Effector CD8-positive, alpha-beta T cell (primary cell): ENCODE results near the gene FOLH1.
"Not testable (repeated sequence)": the region's sequence is repeated elsewhere in the genome, so short reads cannot be mapped to it uniquely, and the experiment has no call there.

Experiments
- DNase-seq: peaks from one replicate; lab custom pipeline; 2025; lab: John Stamatoyannopoulos, UW
- total RNA-seq, 4 experiments: gene quantifications; one replicate each; lab custom pipeline; 2026; lab: John Stamatoyannopoulos, UW

Gene FOLH1
- 0 to 0.18 (median 0) reads per million in 4 experiments for total RNA-seq

DNA sequence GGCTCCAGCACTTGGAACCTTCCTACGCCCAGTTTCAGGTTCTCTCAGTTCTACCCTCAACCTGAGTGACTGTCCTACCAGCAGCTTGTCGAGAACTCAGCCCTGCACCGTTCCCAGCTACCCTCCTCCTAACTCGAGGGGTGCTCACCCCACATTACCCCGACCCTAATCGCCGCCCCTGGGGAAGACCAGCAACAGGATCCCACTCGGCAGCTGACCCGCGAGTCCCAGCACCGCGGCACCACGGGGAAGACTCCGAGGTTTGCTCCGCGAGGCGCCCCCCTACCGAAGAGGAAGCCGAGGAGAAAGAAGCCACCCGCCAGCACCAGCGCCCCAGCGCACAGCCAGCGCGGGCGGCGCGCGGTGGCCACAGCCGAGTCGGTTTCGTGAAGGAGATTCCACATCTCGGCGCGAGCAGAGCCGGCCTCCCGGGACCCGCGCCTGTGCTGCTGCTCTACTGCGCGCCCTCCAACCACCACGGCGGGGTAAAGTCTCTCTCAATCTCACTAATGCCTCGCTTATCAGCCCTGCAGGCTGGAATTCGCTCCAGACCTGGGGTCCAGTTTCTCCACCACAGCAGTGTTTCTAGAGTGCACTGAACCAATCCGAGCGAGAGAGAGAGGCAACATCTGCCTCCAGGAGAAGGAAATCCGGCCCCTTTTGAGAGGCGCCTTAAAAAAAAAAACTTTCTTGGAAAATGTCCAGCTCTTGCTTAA, at the start of gene FOLH1:
TSS of gene FOLH1 (minus strand) at position 597 of the 716 bp plus-strand sequence. CDS start at position 404, 193 bp downstream.
- DNase-seq: no peak

DNA sequence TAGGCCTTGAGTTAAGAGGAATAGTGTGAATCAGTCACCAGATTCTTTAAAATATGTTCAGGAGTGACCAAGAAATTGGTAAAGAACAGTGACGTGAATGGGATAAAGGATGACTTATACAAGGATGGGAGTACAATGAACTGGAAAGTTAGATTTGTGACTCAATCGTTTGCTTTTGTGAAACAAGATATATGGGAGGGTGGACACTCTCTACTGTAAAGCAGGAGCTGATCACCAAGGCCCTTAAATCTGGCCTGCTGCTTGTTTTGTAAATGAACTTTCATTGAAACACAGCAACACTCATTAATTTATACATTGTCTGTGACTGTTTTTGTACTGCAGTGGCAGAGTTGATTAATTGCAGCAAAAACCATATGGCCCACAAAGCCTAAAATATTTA, 46.7 kb upstream of the FOLH1 start:
- DNase-seq: not testable (repeated sequence)

DNA sequence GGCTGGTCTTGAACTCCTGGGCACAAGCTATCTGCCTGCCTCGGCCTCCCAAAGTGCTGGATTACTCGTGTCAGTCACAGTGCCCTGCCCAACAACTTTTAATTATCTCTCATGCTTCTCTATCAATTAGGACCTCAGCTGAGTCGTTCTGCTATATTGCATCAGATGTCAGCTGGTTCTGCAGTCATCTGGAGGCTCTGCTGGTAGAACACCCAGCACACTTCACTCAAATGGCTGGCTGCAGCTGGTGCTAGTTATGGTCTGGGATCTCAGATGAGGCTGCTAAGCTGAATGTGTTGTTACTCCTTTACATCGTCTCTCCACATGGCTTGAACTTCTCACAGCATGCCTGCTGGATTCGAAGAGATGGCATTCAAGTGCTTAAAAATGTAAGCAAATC, 42.8 kb upstream of the FOLH1 start:
- DNase-seq: not testable (repeated sequence)

DNA sequence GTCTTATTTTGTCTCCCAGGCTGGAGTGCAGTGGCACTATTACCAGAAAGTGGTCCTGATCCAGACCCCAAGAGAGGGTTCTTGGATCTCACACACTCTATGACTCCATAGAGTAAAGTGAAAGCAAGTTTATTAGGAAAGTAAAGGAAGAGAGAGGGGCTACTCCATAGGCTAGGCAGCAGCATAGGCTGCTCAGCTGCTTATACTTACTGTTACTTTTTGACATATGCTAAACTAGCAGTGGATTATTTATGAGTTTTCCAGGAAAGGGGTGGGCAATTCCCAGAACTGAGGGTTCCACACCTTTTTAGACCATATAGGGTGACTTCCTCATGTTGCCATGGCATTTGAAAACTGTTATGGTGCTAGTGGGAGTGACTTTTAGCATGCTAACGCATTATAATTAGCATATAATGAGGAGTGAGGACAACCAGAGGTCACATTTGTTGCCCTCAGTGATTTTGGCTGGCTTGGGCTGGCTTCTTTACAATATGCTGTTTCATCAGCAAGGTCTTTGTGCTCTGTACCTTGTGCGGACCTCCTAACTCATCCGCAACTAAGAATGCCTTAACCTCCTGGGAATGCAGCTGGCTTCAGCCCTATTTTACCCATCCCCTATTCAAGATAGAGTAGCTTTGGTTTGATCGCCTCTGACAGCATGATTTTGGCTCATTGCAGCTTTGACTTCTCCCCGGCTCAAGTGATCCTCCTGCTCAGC, 42.2 kb upstream of the FOLH1 start:
- not testable (repeated sequence) for DNase-seq

DNA sequence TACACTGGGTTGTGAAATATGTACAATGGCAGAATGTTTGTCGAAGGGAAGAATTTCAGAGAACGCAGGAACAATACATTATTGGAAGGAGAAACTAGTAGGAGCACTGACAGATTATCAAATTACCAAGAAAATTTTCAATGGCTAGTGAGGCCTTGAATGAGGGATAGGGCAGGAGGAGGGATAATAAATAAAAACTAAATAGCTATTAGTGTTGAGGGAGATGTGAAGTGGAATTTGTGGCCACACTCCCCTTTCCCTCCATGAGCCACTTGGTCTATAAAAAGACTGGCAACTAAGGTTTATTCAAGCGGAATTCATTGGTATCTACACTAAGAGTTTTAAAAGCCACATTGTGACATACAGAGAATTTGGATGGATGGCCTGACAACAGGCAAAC, 41.0 kb upstream of the FOLH1 start:
- DNase-seq: not testable (repeated sequence)

DNA sequence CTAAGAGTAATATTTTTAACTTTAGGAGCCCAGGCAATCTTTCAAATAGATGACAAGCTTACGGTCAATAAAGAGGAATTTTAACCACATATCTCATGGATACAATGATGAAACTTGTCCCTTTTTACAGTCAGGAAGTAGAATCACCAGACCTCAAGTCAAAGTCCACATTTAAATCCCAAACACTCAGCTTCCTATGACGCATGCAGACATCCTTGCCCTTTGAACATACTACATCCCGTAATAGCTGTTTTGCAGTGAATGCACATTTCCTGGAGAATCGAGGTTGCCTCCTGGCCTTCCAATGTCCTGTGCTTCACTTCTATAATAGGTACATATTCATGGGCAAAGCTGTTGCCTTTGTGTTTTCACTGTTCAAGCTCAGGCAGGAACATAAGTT, 25.3 kb upstream of the FOLH1 start:
- DNase-seq: not testable (repeated sequence)

DNA sequence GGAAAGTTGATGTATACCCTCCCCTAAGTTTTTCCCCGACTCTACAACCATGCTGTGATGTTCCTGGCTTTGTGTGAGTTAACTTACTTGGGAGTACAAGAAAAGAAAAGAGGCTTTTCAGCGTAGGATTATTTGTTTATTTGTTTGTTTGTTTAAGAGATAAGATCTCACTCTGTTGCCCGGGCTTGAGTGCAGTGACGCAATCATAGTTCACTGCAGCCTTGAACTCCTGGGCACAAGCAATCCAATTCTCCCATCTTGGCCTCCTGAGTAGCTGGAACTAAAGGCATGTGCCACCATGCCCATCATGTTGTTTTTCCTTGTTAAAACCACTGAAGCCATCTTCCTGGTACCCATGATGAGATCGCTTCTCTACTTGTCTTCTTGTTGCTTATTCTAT, 24.6 kb upstream of the FOLH1 start:
- not testable (repeated sequence) for DNase-seq

DNA sequence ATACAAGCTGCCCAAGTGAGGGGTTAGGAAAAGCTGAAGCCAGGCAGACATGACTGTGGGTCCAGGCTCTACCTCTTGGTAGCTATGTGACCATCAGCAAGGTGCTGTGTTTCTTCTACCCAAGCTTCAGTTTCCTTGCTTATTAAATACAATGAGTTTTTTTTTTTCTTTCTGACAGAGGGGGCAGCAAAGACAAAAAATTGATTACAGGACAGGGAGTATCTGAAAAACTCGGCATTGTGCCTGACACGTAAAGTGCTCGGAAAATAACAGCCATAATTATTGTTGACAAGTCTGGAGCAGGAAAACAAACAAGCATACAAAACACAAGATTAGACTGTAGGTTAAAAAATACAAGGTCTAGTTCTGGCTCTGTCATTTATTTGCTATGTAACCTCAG, 23.3 kb upstream of the FOLH1 start:
- not testable (repeated sequence) for DNase-seq

DNA sequence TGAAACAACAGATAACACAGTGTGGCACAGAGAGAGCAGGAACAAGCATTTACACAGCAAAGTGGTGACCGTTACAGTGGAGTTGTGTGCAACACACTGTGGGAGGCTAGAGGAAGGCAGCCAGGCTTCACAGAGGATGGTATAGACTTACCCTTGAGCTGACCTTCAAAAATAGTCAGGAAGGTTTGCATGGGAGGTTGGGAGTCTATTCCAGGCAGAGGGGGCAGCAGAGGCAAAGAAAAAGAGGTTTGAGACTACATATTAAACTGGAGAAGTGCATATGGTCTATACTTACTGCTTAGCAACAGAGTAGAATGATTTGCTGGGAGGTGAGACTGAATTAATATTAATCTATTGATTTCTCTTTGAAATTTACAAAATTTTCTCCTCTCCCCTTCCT, 22.1 kb upstream of the FOLH1 start:
- not testable (repeated sequence) for DNase-seq

DNA sequence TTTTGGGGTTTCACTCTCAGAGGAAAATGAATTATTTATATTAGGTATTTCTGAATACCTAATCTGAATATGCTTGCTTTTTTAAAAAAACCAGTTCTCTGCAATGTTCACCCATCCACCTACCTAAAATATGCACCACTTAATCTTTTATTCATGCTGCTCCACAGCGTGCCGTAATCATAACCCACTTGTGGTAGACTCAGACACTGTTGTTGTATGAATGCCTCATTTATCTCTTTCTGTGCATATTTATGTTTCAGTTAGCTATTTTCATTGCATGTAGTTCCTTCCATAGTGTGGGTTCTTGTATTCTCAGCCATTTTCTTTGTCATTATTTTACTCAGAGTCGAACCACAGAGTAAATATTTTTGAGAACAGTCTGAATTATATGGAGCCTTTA, 21.6 kb upstream of the FOLH1 start:
- not testable (repeated sequence) for DNase-seq

DNA sequence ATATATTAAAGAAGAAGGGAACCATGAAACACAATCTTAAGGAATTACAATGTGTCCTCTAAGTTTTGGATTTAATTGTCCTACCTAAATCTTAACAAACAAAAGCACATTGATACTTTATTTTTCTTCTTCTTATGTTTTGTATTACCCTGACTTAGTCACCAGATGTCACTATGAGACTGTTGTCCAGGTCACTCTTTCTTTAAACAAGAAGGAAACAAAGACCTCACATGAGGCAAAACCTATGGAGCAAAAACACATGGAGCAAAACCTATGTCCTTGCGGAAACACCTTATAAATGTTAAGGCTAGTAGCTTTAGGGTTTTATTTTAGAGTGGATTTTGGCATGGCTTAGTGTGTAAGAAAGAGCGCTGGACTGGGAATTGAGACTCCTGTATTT, 20.7 kb upstream of the FOLH1 start:
- DNase-seq: not testable (repeated sequence)

DNA sequence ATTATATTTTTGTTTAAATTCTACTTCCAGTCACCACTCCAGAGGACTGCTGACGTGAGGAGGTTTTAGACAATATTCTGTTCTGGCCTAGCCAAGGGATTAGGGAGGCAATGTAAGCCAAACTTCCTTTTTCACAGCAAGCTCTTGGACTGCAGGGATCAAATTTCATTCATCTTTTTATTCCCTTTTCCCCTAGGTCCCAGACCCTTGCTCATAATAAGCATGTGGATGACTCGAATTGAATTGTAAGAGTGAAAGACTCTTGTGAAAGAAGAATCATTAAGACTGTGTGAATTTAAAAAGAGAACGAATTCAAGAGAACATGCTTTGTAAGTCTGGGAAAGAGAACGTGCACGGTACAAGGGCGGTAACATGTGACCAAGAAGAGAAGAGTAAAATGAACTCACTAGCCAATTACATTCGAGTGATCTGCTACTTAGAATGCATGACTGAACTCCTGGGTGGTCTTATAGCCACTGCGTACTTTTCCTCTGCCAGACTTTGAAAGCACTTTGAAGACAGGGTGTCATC, 16.9 kb upstream of the FOLH1 start:
- not testable (repeated sequence) for DNase-seq

DNA sequence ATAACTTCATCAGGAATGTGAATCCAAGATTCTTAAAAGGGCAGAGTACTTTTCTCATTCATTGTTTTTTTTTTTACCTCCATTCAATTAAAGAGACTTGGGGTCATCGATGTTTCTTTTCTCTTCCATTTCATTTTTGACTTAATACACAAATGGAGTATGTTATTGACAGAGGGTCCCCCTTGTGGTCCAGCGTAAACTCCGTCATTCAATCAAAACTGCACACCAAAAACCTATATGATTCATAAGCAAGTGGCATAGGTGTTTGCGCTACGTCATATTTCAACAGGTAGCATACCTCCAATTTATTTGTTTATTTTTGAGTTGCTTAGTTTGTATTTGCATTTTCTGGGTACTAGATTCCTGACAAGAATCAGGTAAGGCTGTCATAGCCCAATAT, 12.7 kb upstream of the FOLH1 start:
- DNase-seq: no peak

DNA sequence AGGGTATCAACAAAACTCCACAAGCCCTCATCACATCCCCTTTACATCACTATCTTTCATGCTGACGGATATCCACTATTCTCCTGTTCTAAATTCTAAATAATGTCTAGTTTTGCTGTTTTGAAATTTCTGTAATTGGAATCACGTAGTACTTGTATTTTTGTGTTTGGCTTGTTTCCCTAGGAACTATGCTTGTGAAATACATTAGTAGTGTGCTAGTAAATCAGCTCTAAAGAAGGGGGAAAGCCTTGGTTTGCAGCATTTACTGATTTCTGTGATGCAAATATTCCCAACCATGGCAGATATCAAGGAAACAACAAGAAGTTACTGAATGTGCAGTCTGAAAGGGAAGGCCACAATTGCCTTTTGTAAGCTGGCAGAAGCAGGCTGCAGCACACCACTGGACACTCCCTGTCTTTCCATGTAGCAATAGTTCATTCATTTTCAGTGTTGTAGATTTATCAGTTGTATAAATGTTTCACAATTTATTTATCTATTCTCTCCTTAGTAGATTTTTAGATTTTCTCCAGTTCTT, 4.7 kb upstream of the FOLH1 start:
- no peak for DNase-seq

DNA sequence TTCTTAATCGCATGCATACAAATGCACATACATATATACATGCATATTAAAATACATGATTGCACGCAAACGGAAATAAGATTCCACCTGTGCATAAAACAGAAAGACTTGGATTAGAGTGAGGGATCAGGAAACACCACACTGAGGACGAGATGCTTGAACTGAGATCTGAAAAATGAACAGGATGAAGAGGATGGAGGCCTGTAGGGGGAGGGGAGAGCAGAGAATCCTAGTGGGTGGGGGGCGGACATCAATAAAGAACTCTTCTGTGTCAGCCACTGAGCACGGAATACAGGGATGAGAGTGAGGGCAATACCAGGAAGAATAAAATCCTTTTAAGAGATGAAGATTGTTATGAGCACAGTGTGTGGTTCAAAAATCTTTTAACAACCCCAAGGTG, 1.4 kb downstream of the FOLH1 start:
- DNase-seq: not testable (repeated sequence)

DNA sequence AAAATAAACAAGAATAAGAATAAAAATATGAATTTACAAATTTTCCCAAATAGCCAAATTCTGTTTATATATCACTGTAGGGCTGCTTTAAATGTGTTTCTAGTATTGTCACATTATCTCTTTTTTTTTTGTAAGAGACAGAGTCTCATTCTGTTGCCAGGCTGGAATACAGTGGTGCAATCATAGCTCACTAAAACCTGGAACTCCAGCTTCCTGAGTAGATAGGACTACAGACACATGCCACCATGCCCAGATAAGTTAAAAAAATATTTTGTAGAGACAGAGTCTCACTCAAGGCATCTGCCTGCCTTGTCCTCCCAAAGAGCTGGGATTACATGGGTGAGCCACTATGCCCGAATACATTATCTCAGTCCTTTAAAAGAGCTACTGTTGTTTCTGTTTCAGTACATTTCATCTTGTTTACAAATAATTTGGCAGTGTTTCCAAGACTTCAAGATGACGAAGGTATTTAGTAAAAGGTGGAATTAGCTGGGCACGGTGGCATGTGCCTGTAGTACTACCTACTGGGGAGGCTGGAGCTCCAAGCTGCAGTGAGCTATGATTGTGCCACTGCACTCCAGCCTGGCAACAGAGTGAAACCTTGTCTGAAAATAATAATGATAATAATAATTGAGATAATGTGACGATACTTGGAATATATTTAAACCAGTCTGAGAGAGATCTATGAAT, 6.0 kb downstream of the FOLH1 start:
- DNase-seq: no peak

DNA sequence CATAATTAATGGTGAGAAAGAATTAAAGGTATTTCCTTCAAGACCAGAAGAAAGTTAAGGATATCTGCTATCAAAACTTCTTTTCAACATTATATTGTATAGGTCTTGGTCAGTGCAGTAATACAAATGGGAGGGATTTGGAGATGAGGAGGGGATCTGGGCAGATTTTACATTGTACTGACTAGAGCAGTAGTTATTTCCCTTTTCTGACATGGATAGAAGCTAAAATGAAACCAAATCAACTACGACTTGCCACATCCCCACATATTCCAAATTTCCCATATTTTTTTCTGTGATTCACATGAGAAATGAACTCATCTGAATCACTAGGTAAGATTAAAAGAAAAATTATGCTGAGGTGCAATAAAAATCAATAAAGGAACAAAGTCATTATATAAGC, 11.6 kb downstream of the FOLH1 start:
- DNase-seq: not testable (repeated sequence)

DNA sequence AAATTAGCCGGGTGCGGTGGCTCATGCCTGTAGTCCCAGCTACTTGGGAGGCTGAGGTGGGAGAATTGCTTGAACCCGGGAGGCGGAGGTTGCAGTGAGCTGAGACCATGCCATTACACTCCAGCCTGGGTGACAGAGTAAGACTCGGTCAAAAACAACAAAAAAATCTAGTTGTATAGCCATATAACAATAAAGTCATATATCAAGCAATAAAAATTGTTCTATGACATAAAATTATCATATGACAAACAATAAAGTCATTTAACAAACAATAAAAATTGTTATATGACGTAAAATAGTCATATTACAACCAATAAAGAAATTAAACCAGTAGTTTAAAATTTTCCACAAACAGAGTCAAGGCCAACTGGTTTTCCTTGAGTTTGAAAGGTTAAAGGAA, 12.4 kb downstream of the FOLH1 start:
- DNase-seq: not testable (repeated sequence)

DNA sequence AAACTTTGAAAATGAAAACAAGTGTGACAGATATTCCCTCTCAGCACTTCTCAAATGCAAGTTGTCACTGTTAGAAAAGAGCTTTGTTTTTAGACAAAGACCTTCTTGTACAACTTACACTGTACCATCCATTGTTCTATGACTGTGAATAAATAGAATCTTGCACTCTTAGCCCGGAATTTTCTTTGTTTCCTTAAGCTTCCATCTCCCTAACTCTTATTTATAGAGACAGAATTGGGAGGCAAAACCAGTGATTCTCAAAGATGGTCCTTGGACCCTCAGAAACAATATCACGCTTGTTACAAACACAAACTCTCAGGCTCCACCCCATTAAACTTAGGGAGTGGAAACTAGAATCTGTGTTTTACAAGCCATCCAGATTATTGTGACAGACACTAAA, 18.1 kb downstream of the FOLH1 start:
- not testable (repeated sequence) for DNase-seq

DNA sequence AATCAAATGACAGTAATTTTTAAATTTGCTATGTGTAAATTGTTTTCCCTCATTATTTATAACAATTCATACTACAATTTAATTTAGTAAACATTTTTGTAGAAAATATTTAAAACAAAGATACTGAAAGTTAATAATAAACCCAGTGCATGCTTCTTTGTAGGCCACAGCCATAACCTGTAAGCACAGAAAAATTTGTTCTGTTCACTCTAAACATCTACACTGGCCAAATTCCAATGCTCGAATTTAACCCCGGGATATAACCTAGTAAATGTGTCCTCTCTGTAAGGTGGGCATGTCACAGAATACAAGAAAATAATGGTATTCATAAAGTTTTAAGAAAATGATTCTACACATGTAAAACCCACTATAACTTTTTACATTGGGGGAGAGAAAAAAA, 22.2 kb downstream of the FOLH1 start:
- DNase-seq: not testable (repeated sequence)

DNA sequence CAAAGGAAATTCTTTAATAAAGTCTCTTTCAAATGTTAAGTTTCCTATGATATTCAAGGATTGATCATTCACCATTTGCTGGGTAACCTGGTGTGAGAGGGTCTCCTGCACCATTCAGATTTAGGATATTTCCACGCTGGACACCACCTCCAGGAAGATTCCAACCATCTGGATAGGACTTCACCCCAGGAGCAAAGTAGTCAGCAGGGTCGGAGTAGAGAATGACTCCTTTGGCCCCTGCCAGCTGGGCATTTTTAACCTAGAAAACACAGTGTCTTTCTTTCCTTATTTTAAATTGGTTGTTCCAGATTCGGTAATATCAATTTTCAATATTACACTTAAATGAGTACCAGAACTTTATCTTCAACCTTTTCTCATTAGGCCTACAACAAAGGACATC, 22.8 kb downstream of the FOLH1 start:
- DNase-seq: not testable (repeated sequence)

DNA sequence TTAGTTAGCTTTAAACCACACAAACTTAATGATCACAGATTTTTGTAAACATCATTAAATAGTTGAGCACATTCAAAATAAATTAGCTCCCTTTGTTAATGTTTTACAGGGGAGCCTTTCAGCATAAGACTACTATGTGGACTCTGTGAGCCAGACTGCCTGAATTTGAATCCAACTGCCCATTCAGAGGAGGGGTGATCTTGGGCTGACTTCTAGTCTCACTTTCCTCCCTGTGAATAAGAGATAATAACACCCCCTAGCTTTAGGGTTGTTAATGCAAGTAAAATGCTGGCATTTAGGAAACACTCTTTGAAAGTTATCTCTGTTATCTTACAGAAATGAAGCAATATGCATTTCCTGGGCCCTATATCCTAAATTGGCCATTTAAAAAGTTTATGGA, 23.6 kb downstream of the FOLH1 start:
- DNase-seq: not testable (repeated sequence)
